HL-60 (cell line): Measurements from ENCODE around the gene FUZ.

Experiments used
- DNase-seq, 2 experiments: peaks; one replicate each; pipeline ENCODE4 v3.0.0-alpha.2; 2010 to 2020; ENCODE audit warnings: low read depth in 1 of 2, low spot score in 1 of 2
- H3K27ac ChIP-seq: fragments of 250-450 bp; sonication (Bioruptor Pico); replicated peaks from 2 replicates; pipeline ENCODE4 v1.5.1; 2020; ENCODE audit warnings: mild to moderate bottlenecking, moderate library complexity
- H3K27me3 ChIP-seq: fragments of 250-450 bp; sonication (Bioruptor Pico); 2 replicates; pipeline ENCODE4 v1.5.1; 2021; ENCODE audit warnings: mild to moderate bottlenecking, moderate library complexity; ENCODE audit not compliant: insufficient read depth, poor library complexity, severe bottlenecking
- H3K4me3 ChIP-seq: replicated peaks from 2 replicates; pipeline ENCODE4 v1.5.1; 2011; ENCODE audit warnings: mild to moderate bottlenecking, control low read depth, low read length; ENCODE audit not compliant: insufficient read depth
- CTCF ChIP-seq: IDR thresholded peaks from one replicate; pipeline ENCODE4 v1.5.1; 2011; ENCODE audit warnings: low read length, control low read depth, inconsistent platforms; ENCODE audit not compliant: insufficient read depth
- GABPA ChIP-seq: IDR thresholded peaks from 2 replicates; pipeline ENCODE4 v1.6.1; 2012; ENCODE audit warnings: low read depth
- POLR2AphosphoS5 ChIP-seq: IDR thresholded peaks from 2 replicates; pipeline ENCODE4 v1.6.1; 2012; ENCODE audit warnings: low read depth
- REST ChIP-seq: IDR thresholded peaks from 2 replicates; pipeline ENCODE4 v1.6.1; 2012; ENCODE audit warnings: low read depth; ENCODE audit not compliant: insufficient replicate concordance
- SPI1 ChIP-seq: IDR thresholded peaks from 2 replicates; pipeline ENCODE4 v1.6.1; 2012; ENCODE audit warnings: low read depth, mild to moderate bottlenecking, borderline replicate concordance

The FUZ gene

GRCh38 chr19:49773663-49774350 is 39.3 kb downstream of the FUZ start:
- no peak for DNase-seq
- Histone ChIP-seq H3K4me3 (no peak overlapping the region), H3K27ac (no peak overlapping the region), H3K27me3 (no peaks in the 10 kb centered on the region)
- TF ChIP-seq GABPA (no peak), SPI1 (no peak), POLR2AphosphoS5 (no peak), REST (no peak), CTCF (no peak)

GRCh38 chr19:49772850-49773432 is 40.2 kb downstream of the FUZ start:
- H3K27me3 ChIP-seq: no peaks in the 10 kb centered on the region
- H3K4me3 ChIP-seq: no peak overlapping the region
- TF ChIP-seq GABPA (no peak), REST (no peak), SPI1 (no peak), CTCF (no peak), POLR2AphosphoS5 (no peak)
- H3K27ac ChIP-seq: no peak overlapping the region
- no peak for DNase-seq

- Histone ChIP-seq H3K4me3 (no peak overlapping the region), H3K27me3 (no peaks in the 10 kb centered on the region), H3K27ac (no peak overlapping the region)
- no peak for DNase-seq
- no peak for TF ChIP-seq CTCF
- TF ChIP-seq POLR2AphosphoS5: no peak
Observed at GRCh38 chr19:49771674-49772139, 41.4 kb downstream of the FUZ start.

GRCh38 chr19:49770529-49770928 is 42.6 kb downstream of the FUZ start:
- TF ChIP-seq SPI1: no peak
- TF ChIP-seq REST: no peak
- no peak for TF ChIP-seq GABPA
- TF ChIP-seq POLR2AphosphoS5: no peak
- no peak for TF ChIP-seq CTCF
- Histone ChIP-seq H3K27ac (no peak overlapping the region), H3K27me3 (no peaks in the 10 kb centered on the region), H3K4me3 (no peak overlapping the region)
- no peak for DNase-seq
